GM21619 (cell line): ENCODE measurements around the gene LSAMP.

Experiments
- ATAC-seq: cut with Tn5 transposase; IDR thresholded peaks from one replicate; pipeline ENCODE4 v1.9.1; 2021; ENCODE audit not compliant: unreplicated experiment

Gene LSAMP

GRCh38 chr3:115915061-115915460 lies 530.2 kb downstream of the LSAMP start:
- no peak for ATAC-seq

- no peak for ATAC-seq
Observed at GRCh38 chr3:115913069-115913686, 532.1 kb downstream of the LSAMP start.

GRCh38 chr3:115912372-115912771 lies 532.9 kb downstream of the LSAMP start:
- no peak for ATAC-seq

GRCh38 chr3:115905871-115906270 lies 539.4 kb downstream of the LSAMP start:
- ATAC-seq = no peak

GRCh38 chr3:115903843-115904242 lies 541.4 kb downstream of the LSAMP start:
- no peak for ATAC-seq

- no peak for ATAC-seq
Observed at GRCh38 chr3:115901008-115901407, 544.3 kb downstream of the LSAMP start.

GRCh38 chr3:115899535-115899934 lies 545.8 kb downstream of the LSAMP start:
- no peak for ATAC-seq

GRCh38 chr3:115898656-115899410 lies 546.5 kb downstream of the LSAMP start:
- ATAC-seq = no peak

GRCh38 chr3:115891006-115891636 lies 554.2 kb downstream of the LSAMP start:
- no peak for ATAC-seq

- ATAC-seq = no peak
Observed at GRCh38 chr3:115890579-115890978, 554.7 kb downstream of the LSAMP start.

- ATAC-seq = no peak
Observed at GRCh38 chr3:115885621-115886020, 559.7 kb downstream of the LSAMP start.

GRCh38 chr3:115877615-115877899 lies 567.7 kb downstream of the LSAMP start:
- ATAC-seq = no peak

GRCh38 chr3:115876876-115877614 lies 568.2 kb downstream of the LSAMP start:
- no peak for ATAC-seq

GRCh38 chr3:115875460-115875859 lies 569.8 kb downstream of the LSAMP start:
- no peak for ATAC-seq

GRCh38 chr3:115871735-115872134 lies 573.6 kb downstream of the LSAMP start:
- no peak for ATAC-seq

- no peak for ATAC-seq
Observed at GRCh38 chr3:115864911-115865310, 580.4 kb downstream of the LSAMP start.

- ATAC-seq = no peak
Observed at GRCh38 chr3:115862849-115863248, 582.4 kb downstream of the LSAMP start.

GRCh38 chr3:115862099-115862498 lies 583.2 kb downstream of the LSAMP start:
- no peak for ATAC-seq

- no peak for ATAC-seq
Observed at GRCh38 chr3:115861166-115861733, 584.0 kb downstream of the LSAMP start.

GRCh38 chr3:115860766-115861165 lies 584.5 kb downstream of the LSAMP start:
- no peak for ATAC-seq

GRCh38 chr3:115859002-115859807 lies 586.1 kb downstream of the LSAMP start:
- ATAC-seq = no peak
